ENCODE results near the gene ARID2. TPM values are rescaled to one million over a fixed set of nuclear protein-coding genes. Genes with fewer than 3 reads are reported as not detected.

Gene ARID2
- total and polyA plus RNA-seq, 7 donors, result 2.8 to 17.1 (median 12.5) TPM

GRCh38 chr12:45948546-45948945 is 219.0 kb downstream of the ARID2 start:
- Histone ChIP-seq H3K4me1 (no peaks in the 10 kb centered on the region), H3K4me3 (no peak overlapping the region), H3K27me3 (ENCODE audit: insufficient read depth in 3 of 3, low read length in 2 of 3) (no peaks in the 10 kb centered on the region), H3K9me3 (no peaks in the 10 kb centered on the region), H3K27ac (no peak overlapping the region), H3K36me3 (ENCODE audit: insufficient read depth in 1 of 2, low read depth in 1 of 2) (peaks cover 3 to 77% of the 10 kb centered on the region in 2 donors)
- ATAC-seq, result no peak
- no peak for DNase-seq
- intact Hi-C loops (cut with DNase I), result no loop called here
- TF ChIP-seq CTCF (IDR thresholded peaks at IDR 0.05), result no peak

Data from psoas muscle (tissue), 8 donors.